ENCODE measurements around the gene ALG1.
"Not testable (repeated sequence)": the region's sequence is repeated elsewhere in the genome, so short reads cannot be mapped to it uniquely, and the experiment has no call there.

DNA sequence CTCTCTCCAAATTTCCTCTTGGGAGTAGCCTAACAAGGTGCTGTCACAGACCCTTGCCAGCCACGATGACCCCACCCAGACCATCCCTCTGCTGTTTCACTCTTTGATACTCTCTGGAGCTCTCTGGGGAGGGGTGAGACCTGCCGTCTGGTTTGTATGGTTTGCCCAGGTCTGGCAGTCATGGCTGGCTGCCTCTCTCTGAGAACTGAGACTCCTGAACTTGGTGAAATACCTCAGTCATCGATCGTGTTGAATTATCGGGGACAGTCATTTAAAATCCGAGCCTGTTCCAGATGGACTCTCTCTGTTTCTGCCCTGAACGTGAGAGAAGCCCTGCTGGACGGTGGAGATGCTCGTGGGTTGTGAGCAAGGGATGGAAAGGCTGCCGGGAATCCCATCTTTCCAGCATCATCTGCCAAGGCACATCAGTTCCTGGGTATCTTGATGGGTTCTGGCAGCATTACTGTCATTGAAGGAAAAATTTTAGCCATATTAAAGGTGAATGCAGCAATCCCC lies 45.2 kb downstream of the ALG1 start:
- not testable (repeated sequence) for TF ChIP-seq POLR2A, CTCF (IDR thresholded peaks at IDR 0.05)

All from breast epithelium (tissue), 3 donors.